MM.1S (cell line): ENCODE results near the gene CASTOR1.

ENCODE experiments used
- CTCF ChIP-seq: fragments of 300-600 bp; sonication (generic); IDR thresholded peaks from 2 replicates; pipeline ENCODE4 v1.5.1; 2016; ENCODE audit warnings: antibody characterized with exemption, low read length, mixed read lengths
- EZH2phosphoT487 ChIP-seq: fragments of 300-600 bp; sonication (generic); IDR thresholded peaks from 2 replicates; pipeline ENCODE4 v1.6.1; 2018; ENCODE audit warnings: antibody characterized with exemption, low read length

DNA sequence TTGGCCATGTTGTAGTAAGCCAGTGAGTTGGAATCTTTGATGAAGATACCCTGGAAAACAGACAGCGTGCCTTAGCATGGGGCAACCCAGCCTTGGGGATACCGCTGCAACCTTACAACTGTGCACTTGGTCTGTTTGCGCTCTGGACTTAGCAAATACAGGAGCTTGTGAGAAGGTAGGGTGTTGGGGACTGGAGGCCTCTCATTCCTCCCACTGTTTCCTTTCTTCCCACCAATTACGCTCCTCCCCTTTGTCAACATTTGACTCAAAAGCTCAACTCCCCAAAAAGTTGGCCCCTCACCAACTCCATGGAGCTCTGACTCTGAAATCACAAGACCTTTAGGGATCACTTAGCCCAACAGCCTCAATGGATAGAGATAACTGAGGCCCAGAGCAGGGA is 45.3 kb upstream of the CASTOR1 start:
- TF ChIP-seq CTCF (no peak), EZH2phosphoT487 (no peak)
